ENCODE results near the gene LRRFIP1.
"Not testable (repeated sequence)": the region's sequence is repeated elsewhere in the genome, so short reads cannot be mapped to it uniquely, and the experiment has no call there.

LRRFIP1 gene

DNA sequence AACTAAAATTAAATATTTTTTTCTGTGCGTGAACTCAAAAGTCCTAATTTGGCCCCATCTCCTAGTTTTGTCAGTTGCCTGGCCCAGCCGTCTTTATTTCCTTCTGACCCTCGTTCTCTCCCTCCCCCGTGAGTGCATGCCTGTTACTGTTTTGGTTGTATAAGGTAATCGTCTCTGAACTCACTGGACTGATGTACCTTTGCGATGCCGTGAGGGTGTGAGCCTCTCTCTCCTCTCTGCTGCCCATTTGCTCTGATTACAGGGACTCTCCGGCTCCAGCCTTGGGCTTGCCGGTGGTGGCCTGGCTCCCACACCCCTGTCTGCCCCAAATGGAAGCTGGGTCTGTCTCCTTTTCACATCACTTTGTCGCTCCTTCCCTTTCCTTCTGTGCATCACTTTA lies 104.7 kb downstream of the LRRFIP1 start:
- DNase-seq: no peak

- DNase-seq: no peak
Measured at GRCh38 chr2:237732790-237733381, 105.5 kb downstream of the LRRFIP1 start.

- DNase-seq: no peak
Measured at GRCh38 chr2:237733677-237734300, 106.4 kb downstream of the LRRFIP1 start.

GRCh38 chr2:237734905-237735623 lies 107.7 kb downstream of the LRRFIP1 start:
- no peak for DNase-seq

- DNase-seq: no peak
Measured at GRCh38 chr2:237735798-237736197, 108.4 kb downstream of the LRRFIP1 start.

DNA sequence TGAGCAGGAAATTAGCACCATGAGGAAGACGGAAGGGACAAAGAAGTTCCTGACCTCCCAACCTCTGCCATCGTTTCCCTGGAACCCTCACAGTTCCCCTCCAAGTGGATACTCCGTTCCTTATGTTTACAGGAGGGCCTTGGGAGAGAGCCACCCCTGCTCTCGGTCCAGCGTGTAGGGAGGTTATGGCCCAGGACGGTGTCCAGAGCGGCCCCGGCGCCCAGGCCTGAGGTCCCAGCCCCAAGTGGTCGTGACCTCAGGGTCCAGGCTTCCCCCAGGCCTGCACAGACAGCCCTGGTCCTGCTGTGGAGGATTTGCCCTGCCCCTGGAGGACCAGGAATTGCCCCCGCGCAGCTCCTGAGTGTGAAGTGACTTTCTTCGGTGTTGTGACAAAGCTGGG lies 109.4 kb downstream of the LRRFIP1 start:
- DNase-seq: no peak

DNA sequence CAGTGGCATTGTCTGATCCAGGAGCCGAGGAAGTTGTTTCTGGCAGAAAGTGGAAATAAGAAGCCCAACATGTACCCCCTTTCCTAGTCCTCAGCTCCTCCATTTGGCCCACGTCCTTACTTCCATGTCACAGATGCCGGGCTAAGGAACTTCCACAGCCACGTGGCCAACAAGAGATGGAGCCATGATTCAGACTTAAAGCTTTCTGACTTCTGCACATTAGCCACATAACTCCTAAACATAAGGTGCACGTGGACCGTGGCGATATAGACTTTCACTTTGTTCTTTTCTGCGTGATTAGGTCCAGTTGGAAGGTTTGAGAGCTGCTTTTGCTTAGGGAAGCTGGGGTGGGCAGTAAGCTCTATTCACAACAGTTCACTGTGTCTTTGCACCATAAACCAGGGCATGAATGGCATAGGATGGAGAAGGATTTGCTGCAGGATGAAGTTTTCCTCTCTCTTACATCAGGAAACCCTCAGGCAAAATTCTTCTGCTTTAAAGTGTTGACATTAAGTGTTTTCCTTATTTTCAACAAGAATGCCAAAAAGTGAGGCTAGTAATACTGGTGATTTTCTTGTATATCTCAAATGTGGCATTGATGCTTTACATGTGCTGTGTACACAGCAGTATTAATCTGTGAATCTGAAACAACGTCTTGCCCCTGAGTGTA lies 109.9 kb downstream of the LRRFIP1 start:
- no peak for DNase-seq

GRCh38 chr2:237738255-237738654 lies 110.9 kb downstream of the LRRFIP1 start:
- no peak for DNase-seq

- DNase-seq: no peak
Measured at GRCh38 chr2:237739101-237739500, 111.7 kb downstream of the LRRFIP1 start.

DNA sequence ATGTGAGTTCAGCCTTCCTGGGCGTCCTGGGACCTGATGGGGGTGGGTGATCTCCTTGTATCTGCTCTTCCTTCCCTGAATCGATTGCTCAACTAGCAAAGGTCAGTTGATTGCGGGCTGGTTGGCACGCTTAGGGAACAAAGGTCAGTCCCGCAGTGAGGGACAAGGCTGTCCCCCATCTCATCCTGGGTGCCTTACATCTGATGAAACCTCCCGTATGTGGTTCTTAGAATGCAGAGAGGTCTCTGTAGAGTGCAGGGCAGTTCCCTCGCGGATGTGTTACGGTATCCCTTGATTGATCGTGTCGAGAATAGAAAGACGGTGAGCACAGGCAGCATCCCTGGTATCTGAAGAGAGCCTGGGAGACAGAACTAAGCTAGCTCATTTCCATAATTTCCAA lies 114.8 kb downstream of the LRRFIP1 start:
- no peak for DNase-seq

DNA sequence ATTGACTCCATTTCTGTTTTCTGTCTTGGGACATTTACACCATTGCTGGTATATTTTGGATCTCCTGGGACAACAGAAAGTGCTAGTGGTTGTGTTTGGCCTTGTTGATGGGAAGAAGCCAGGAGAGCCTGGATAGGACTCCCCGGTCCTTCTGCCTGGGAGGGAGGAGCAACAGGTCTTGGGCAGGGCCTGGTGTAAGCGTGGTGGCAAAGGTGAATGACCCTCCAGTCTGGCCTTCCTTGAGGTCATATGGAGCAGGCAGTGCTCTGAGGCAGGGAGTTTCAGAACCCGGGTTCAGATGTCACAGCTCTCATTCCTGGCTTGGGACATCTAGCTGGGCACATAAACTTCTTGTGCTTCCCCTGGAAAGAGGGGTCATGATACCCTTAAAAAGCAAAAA lies 115.2 kb downstream of the LRRFIP1 start:
- DNase-seq: no peak

GRCh38 chr2:237743024-237743423 lies 115.6 kb downstream of the LRRFIP1 start:
- no peak for DNase-seq

DNA sequence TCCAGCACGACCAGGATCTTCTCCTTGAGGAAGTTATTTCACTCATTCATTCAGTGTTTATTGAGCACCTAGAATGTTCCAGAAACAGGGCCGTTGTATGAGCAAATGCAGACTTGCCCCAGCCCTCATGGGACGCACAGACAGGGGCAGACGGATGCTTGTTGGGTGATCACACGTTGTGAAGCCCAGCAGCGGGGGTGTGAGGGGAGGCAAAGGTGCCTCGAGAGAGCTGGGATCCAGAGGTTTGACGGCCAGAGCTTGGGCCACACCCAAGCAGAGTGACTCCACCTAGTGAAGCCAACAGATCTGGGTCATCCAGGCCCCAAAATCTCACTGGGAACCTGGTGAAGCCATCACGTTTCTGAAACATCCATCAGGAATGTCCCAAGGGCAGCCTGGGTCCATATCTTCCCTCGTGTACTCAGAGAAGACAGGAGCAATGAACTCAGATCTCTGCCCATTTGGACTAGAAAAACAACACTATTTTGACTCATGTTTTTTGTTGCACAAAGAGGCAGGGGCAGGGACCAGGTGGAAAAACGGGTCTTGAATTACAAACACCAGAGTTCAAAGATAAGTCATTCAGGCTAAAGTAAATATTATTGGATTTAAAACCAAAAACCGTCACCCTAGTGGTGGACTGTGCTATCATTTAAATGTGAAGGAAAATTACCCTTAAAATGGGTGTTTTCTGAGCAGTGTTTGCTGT lies 116.3 kb downstream of the LRRFIP1 start:
- DNase-seq: no peak

DNA sequence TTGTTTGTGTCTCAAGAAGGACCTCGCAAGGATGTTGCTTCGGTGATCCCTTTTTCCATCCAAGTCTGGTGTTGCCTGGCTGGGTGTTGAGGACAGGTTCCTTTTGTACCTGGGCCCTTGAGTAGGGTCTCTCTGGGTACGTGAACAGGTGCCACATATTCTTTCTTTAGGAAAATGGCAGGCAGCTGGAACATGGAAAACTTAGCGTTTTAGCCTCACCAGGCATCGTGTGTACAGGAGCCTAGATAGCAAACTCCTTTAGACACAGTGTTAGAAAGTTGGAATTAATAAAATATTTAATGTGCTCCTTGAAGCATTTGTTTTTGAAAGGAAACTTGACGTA lies 116.9 kb downstream of the LRRFIP1 start:
- no peak for DNase-seq

GRCh38 chr2:237744613-237745249 lies 117.3 kb downstream of the LRRFIP1 start:
- peak; percentile 72 for DNase-seq

DNA sequence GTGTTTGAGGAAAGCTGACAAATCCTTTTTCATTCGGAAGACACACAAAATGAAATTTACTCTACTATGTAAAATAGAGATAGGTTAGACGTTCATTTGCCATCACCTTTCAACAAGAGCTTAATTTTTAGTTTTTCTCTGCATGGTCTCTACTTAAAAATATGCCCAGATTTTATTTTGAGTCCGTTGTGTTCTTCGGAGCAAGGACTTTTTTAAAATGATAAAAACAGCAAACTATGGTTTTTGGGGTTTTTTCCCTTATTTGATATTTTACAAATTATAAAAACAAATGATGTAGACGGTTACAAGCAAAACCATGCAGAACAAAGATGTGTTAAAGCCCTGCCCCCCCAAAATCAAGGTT lies 117.8 kb downstream of the LRRFIP1 start:
- DNase-seq: no peak

DNA sequence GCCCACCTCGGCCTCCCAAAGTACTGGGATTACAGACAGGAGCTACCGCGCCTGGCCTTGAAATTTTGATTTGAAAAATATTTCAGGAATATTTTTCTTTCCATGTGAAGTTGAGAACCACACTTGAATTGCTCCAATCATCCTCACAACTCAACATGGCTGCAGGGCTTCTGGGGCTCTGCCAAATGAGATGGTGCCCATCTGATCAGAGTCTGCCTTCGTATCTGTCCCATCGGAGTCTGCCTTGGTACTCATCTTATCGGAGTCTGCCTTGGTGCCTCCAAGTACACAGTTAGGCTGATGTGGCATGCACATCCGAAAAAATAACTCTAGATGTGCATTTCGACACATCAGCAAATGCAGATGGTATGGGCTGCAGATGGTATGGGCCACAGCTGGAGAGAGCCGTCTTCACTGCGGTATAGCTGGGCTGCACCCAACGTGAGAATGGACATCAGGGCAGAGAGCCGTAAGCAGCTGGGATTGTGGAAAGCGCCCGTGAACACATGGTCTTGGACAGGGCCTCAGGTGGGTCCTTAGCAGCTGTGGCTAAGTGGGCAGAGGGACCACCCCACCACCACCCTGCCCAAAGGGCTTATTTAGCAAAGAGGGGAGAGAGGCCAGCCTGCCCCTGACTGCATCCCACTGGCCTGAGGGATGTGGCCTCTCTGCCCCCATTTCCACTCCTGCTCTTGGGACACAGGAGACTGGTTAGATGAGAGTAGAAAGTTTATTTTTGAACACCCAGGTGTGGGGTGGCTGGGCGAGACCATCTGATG lies 119.1 kb downstream of the LRRFIP1 start:
- DNase-seq: no peak

DNA sequence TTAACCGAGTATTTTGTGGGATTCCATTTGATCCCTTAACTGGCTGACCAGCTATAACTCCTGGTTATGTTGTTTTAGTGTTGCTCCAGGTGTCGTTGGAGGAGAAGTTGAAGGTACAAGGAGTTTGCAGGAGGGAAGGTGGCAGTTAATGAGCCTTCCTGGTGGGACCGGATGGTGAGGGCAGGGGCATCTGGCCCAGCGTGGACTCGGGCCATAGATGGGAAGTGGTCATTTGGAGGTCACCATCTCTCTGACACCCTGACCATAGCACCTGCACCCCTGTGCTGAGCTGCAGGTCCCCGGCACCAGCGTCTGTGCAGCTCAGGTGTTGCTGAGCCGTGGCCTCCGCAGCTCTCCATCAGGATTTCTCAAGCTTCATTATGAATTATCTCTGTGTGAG lies 119.8 kb downstream of the LRRFIP1 start:
- no peak for DNase-seq

GRCh38 chr2:237749002-237749401 lies 121.6 kb downstream of the LRRFIP1 start:
- DNase-seq: no peak

- no peak for DNase-seq
Measured at GRCh38 chr2:237749961-237750360, 122.6 kb downstream of the LRRFIP1 start.

DNA sequence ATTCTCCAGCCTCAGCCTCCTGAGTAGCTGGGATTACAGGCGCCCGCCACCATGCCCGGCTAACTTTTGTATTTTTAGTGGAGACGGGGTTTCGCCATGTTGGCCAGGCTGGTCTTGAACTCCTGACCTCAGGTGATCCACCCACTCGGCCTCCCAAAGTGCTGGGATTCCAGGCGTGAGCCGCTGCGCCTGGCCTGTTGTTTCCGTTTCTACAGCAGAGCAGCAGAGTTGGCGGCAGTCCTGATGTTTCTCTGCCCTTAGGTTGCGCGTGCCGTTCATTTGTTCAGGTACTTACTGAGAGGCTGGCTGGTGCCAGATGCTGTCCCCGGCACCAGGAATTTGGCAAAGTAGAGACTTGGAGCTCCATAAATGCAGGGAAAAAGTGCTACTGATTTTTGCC lies 123.1 kb downstream of the LRRFIP1 start:
- DNase-seq: not testable (repeated sequence)

GRCh38 chr2:237752761-237753165 lies 125.4 kb downstream of the LRRFIP1 start:
- DNase-seq: no peak
